NT2/D1 (cell line): ENCODE data around the gene MAP7.

Experiments
- SUZ12 ChIP-seq: IDR thresholded peaks from 2 replicates; pipeline ENCODE4 v1.6.1; 2011; ENCODE audit not compliant: insufficient read length, insufficient read depth; ENCODE audit errors: extremely low read depth
- YY1 ChIP-seq: IDR thresholded peaks from 2 replicates; pipeline ENCODE4 v1.6.1; 2011; ENCODE audit not compliant: insufficient read length, insufficient read depth
- ZNF274 ChIP-seq: IDR thresholded peaks from 2 replicates; pipeline ENCODE4 v1.6.1; 2011; ENCODE audit warnings: mild to moderate bottlenecking, low read depth, low read length

DNA sequence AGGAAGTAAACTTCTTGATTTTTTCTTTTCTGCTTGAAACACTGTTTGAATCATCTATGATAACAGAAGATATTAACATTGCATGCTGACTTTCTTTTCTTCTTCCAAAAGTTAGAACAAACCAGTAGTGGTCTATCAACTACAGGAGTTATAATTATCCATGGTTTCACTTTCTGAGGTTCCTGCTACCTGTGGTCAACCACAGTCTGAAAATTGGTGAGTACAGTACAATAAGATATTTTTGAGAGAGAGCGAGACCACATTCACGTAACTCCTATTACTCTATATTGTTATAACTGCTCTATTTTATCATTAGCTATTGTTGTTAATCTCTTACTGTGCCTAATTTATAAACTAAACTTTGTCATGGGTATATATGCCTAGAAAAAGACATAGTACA is 86.1 kb downstream of the MAP7 start:
- TF ChIP-seq YY1 (no peak), ZNF274 (no peak), SUZ12 (no peak)
